Measurements from ENCODE around the gene AFAP1. TPM values are rescaled to one million over a fixed set of nuclear protein-coding genes. Genes with fewer than 3 reads are reported as not detected.

The AFAP1 gene
- total RNA-seq, 1 donor from 2014 or later, result 28.7 TPM

DNA sequence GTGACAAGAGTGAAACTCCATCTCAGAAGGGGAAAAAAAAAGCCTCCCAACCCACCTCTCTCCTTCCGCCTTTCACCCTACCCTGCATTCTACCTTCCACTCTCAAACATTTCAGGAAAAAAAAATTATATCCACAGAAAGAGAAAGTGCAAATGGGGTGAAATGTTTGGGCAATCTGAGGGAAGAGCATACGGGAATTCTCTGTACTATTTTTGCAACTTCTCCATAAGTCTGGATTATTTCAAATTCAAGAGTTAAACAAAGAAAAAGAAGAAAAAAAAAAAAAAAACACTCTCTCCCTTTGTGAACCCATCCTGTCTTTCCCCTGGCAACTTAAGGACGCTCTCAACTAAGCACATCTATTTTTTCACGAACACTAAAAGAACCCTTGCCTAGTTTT is 41.3 kb downstream of the AFAP1 start:
- DNase-seq (no peak), ATAC-seq (no peak)
- Histone ChIP-seq H3K4me1 (peaks cover 5% of the 10 kb centered on the region), H3K27ac (no peak overlapping the region), H3K9me3 (no peaks in the 10 kb centered on the region), H3K4me3 (no peak overlapping the region), H3K27me3 (no peaks in the 10 kb centered on the region), H3K36me3 (no peaks in the 10 kb centered on the region)
- no peak for TF ChIP-seq CTCF (IDR thresholded peaks at IDR 0.05)
- intact Hi-C loops (cut with DNase I), result no loop called here

- intact Hi-C loops (cut with DNase I), result no loop called here
- H3K4me1 ChIP-seq, result peaks cover 5% of the 10 kb centered on the region
- ATAC-seq (no peak), DNase-seq (no peak)
- H3K9me3 ChIP-seq, result no peaks in the 10 kb centered on the region
- no peak overlapping the region for H3K27ac ChIP-seq
- H3K36me3 ChIP-seq, result no peaks in the 10 kb centered on the region
- TF ChIP-seq CTCF (IDR thresholded peaks at IDR 0.05), result no peak
- no peak overlapping the region for H3K4me3 ChIP-seq
- H3K27me3 ChIP-seq, result no peaks in the 10 kb centered on the region
These were observed 41.9 kb downstream of the AFAP1 start for GRCh38 chr4:7897811-7898210.

DNA sequence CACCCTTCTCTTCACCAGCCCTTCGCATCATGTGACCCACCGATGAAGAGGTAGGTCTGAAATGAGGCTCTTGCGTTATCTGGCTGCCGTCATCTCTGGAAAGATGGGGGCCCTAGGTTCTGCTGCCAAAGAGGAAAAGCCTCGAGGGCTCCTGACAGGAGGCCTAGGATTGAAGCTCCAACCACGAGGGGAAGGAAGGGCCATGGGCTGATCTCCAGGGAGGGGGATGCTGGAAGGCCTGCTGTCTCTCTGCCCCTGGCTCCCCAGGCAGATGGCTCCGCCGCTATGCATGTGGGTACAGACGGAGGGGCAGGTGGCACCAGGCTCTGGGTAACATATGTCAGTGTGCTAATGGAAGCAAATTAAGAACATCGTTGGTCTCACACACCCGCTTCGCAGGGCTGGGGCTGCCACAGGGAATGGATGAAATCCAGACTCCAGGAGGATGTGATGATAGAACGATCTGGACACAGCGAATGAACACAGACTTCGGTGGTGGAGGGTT is 44.9 kb downstream of the AFAP1 start:
- Histone ChIP-seq H3K36me3 (no peaks in the 10 kb centered on the region), H3K27ac (no peak overlapping the region), H3K4me1 (peaks cover 12% of the 10 kb centered on the region), H3K4me3 (no peak overlapping the region), H3K9me3 (no peaks in the 10 kb centered on the region), H3K27me3 (no peaks in the 10 kb centered on the region)
- no peak for ATAC-seq
- DNase-seq, result no peak
- no peak for TF ChIP-seq CTCF (IDR thresholded peaks at IDR 0.05)
- intact Hi-C loops (cut with DNase I), result no loop called here

- no peaks in the 10 kb centered on the region for H3K36me3 ChIP-seq
- no peaks in the 10 kb centered on the region for H3K27me3 ChIP-seq
- H3K4me3 ChIP-seq, result no peak overlapping the region
- DNase-seq, result no peak
- TF ChIP-seq CTCF (IDR thresholded peaks at IDR 0.05), result no peak
- peaks cover 12% of the 10 kb centered on the region for H3K4me1 ChIP-seq
- intact Hi-C loops (cut with DNase I), result no loop called here
- ATAC-seq, result no peak
- H3K27ac ChIP-seq, result no peak overlapping the region
- H3K9me3 ChIP-seq, result no peaks in the 10 kb centered on the region
These were observed 45.5 kb downstream of the AFAP1 start for GRCh38 chr4:7894098-7894676.

DNA sequence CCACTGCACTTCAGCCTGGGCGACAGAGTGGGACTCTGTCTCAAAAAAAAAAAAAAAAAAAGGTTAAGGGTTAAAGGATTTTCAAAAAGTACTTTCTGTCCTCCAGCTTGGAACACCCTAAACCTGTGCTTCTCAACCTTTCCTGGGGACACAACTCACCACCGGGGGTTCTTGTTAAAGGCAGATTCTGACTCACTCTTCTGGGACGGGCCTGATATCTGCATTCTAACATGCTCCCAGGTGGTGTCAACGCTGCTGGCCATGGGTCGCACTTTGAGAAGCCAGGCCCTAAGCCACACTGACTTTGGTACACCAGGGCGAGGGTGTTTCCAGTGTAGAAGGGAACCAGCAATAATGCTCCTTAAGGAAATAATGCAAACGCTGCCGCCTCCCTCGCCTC is 46.1 kb downstream of the AFAP1 start:
- H3K36me3 ChIP-seq, result no peaks in the 10 kb centered on the region
- H3K27ac ChIP-seq, result no peak overlapping the region
- TF ChIP-seq CTCF (IDR thresholded peaks at IDR 0.05), result no peak
- peaks cover 12% of the 10 kb centered on the region for H3K4me1 ChIP-seq
- H3K4me3 ChIP-seq, result no peak overlapping the region
- no peaks in the 10 kb centered on the region for H3K27me3 ChIP-seq
- no peak for DNase-seq
- no peaks in the 10 kb centered on the region for H3K9me3 ChIP-seq
- intact Hi-C loops (cut with DNase I), result no loop called here
- no peak for ATAC-seq
